Activated CD8-positive, alpha-beta T cell treated with anti-CD3 and anti-CD28 coated beads for 36 hours (primary cell): Measurements from ENCODE around the gene GHRH. TPM values are rescaled to one million over a fixed set of nuclear protein-coding genes. Genes with fewer than 3 reads are reported as not detected.

Experiments used
- ATAC-seq: fragments of 200-7000 bp; cut with Tn5 transposase; one replicate; pipeline ENCODE4 v1.10.0; 2021; ENCODE audit warnings: mild to moderate bottlenecking, moderate library complexity
- CTCF ChIA-PET: fragments of 350-600 bp; sonication (Branson Sonifier 250); formaldehyde crosslinking; loops from one replicate; lab custom pipeline; 2021; ENCODE audit warnings: antibody characterized with exemption; lab: Charles Lee
- POLR2A ChIA-PET: fragments of 350-600 bp; sonication (Branson Sonifier 250); formaldehyde crosslinking; loops from one replicate; lab custom pipeline; 2021; ENCODE audit warnings: antibody characterized with exemption; lab: Charles Lee
- DNase-seq: peaks from one replicate; pipeline ENCODE4 v3.0.0-alpha.2; 2020
- H3K27ac Mint-ChIP-seq: one replicate; pipeline ENCODE4 v1.8.0; 2021; ENCODE audit warnings: mild to moderate bottlenecking, mixed read lengths
- H3K27me3 Mint-ChIP-seq: one replicate; pipeline ENCODE4 v1.8.0; 2021; ENCODE audit warnings: mixed read lengths
- H3K36me3 Mint-ChIP-seq: one replicate; pipeline ENCODE4 v1.8.0; 2021; ENCODE audit warnings: low read depth, mixed read lengths
- H3K4me1 Mint-ChIP-seq: one replicate; pipeline ENCODE4 v1.8.0; 2021; ENCODE audit warnings: low read depth, mixed read lengths
- H3K4me3 Mint-ChIP-seq: one replicate; pipeline ENCODE4 v1.8.0; 2021; ENCODE audit warnings: mild to moderate bottlenecking, moderate library complexity, mixed read lengths
- H3K9me3 Mint-ChIP-seq: one replicate; pipeline ENCODE4 v1.8.0; 2021; ENCODE audit warnings: mixed read lengths
- CTCF ChIP-seq: fragments of 200-600 bp; IDR thresholded peaks from one replicate; pipeline ENCODE4 v1.8.0; 2022; ENCODE audit warnings: antibody characterized with exemption, mild to moderate bottlenecking
- intact Hi-C: fragments of 100-400 bp; cut with micrococcal nuclease; formaldehyde crosslinking; loops from one replicate; pipeline ENCODE4 v1.10.0; 2022
- total RNA-seq, 2 experiments: library from RNA; stranded (reverse); gene quantifications; one replicate each; pipeline ENCODE4 v1.2.3, GENCODE V29; 2021

The GHRH gene
- total RNA-seq, 2 experiments from 2014 or later = not detected

GRCh38 chr20:37244572-37244957, 17.0 kb downstream of the GHRH start:
- intact Hi-C loops = no loop called here
- ChIA-PET CTCF (no interaction called here), POLR2A (interaction anchor here (1.3 kb wide), 1 partner anchor 42 kb away, joined by 3 read pairs; no protein-coding TSS in a partner anchor)
- Mint-ChIP-seq H3K9me3 (no peaks in the 10 kb centered on the region), H3K4me1 (no peaks in the 10 kb centered on the region), H3K27ac (no peak overlapping the region), H3K36me3 (peaks cover 31% of the 10 kb centered on the region), H3K4me3 (no peak overlapping the region), H3K27me3 (no peaks in the 10 kb centered on the region)
- ATAC-seq (no peak), DNase-seq (no peak)
- TF ChIP-seq CTCF = no peak

GRCh38 chr20:37243937-37244571, 17.6 kb downstream of the GHRH start:
- no peak for DNase-seq
- H3K27ac Mint-ChIP-seq = no peak overlapping the region
- TF ChIP-seq CTCF = no peak
- H3K4me1 Mint-ChIP-seq = no peaks in the 10 kb centered on the region
- H3K9me3 Mint-ChIP-seq = no peaks in the 10 kb centered on the region
- H3K27me3 Mint-ChIP-seq = no peaks in the 10 kb centered on the region
- ChIA-PET CTCF (interaction anchor here (0.9 kb wide), 1 partner anchor 297 kb away, joined by 3 read pairs; no protein-coding TSS in a partner anchor), POLR2A (interaction anchor here (1.0 to 1.3 kb wide), 2 partner anchors 8 to 42 kb away, joined by 3 to 4 read pairs; no protein-coding TSS in a partner anchor)
- no peak overlapping the region for H3K4me3 Mint-ChIP-seq
- no peak for ATAC-seq
- peaks cover 34% of the 10 kb centered on the region for H3K36me3 Mint-ChIP-seq
- intact Hi-C loops = no loop called here

GRCh38 chr20:37243076-37243936, 18.3 kb downstream of the GHRH start:
- ATAC-seq (no peak), DNase-seq (no peak)
- no peaks in the 10 kb centered on the region for H3K27me3 Mint-ChIP-seq
- intact Hi-C loops = no loop called here
- H3K4me3 Mint-ChIP-seq = no peak overlapping the region
- no peaks in the 10 kb centered on the region for H3K4me1 Mint-ChIP-seq
- H3K9me3 Mint-ChIP-seq = no peaks in the 10 kb centered on the region
- ChIA-PET CTCF (interaction anchor here (0.9 kb wide), 1 partner anchor 298 kb away, joined by 3 read pairs; no protein-coding TSS in a partner anchor), POLR2A (interaction anchor here (1.0 kb wide), 1 partner anchor 9 kb away, joined by 4 read pairs; no protein-coding TSS in a partner anchor)
- H3K36me3 Mint-ChIP-seq = peaks cover 39% of the 10 kb centered on the region
- no peak for TF ChIP-seq CTCF
- H3K27ac Mint-ChIP-seq = no peak overlapping the region

- Mint-ChIP-seq H3K36me3 (peaks cover 42% of the 10 kb centered on the region), H3K27ac (no peak overlapping the region), H3K4me3 (no peak overlapping the region), H3K27me3 (no peaks in the 10 kb centered on the region), H3K4me1 (no peaks in the 10 kb centered on the region), H3K9me3 (no peaks in the 10 kb centered on the region)
- ATAC-seq (no peak), DNase-seq (no peak)
- ChIA-PET CTCF (no interaction called here), POLR2A (interaction anchor here (1.0 kb wide), 1 partner anchor 147 kb away, joined by 3 read pairs; the partner anchor contains the start of gene RBL1)
- TF ChIP-seq CTCF = no peak
- intact Hi-C loops = no loop called here
Measured at GRCh38 chr20:37242503-37242902, 19.1 kb downstream of the GHRH start.
